HG03469 (cell line): ENCODE measurements around the gene XRRA1.
"Not testable (repeated sequence)": the region's sequence is repeated elsewhere in the genome, so short reads cannot be mapped to it uniquely, and the experiment has no call there.

Experiments used
- ATAC-seq: cut with Tn5 transposase; IDR thresholded peaks from one replicate; pipeline ENCODE4 v1.9.1; 2021; ENCODE audit warnings: mild to moderate bottlenecking, moderate library complexity, moderate number of reproducible peaks; ENCODE audit not compliant: unreplicated experiment

Gene XRRA1

DNA sequence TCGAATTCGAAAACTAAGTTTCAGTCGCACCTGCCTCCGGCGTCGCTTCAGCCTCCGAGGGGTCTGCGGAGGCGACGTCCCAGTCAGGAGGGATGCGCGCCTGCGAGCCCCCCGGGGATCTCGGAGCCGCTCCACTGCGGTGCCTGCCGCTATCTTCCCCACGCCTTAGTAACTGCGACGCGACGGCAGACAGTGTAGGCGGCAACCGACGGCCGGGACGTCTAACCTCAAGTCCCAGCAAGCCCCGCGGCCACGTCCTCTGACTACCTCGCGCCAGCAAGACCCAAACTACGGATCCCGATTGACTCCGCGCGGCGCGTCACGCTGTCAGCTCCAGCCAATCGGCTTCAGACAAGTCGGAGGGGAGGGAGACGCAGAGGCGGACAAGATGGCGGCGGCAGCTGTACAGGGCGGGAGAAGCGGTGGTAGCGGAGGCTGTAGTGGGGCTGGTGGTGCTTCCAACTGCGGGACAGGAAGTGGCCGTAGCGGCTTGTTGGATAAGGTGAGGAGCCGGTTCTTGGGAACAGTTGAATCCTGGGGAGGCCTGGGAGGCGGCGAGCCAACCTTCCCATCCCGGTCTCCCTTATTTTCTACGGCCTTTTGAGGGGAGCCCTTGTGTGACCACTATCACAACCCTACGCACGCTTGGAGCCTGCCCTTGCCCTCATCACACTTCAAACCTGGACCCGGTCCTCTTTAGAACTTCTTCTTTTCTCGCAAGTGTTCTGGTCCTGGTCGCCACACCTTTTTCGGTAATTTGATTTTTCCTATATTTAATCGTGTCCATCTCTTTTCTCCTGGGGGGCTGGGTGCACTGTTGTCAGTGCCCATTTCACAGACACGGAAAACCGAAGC is at the start of gene XRRA1, which contains the start of gene SPCS2:
TSS of gene XRRA1 (minus strand) at position 194 of the 855 bp plus-strand sequence. CDS start 8,213 bp downstream, outside the sequence.
TSS of gene SPCS2 (plus strand) at position 369 of the 855 bp plus-strand sequence. CDS start at position 389, 20 bp downstream.
- ATAC-seq: peak; percentile 82

DNA sequence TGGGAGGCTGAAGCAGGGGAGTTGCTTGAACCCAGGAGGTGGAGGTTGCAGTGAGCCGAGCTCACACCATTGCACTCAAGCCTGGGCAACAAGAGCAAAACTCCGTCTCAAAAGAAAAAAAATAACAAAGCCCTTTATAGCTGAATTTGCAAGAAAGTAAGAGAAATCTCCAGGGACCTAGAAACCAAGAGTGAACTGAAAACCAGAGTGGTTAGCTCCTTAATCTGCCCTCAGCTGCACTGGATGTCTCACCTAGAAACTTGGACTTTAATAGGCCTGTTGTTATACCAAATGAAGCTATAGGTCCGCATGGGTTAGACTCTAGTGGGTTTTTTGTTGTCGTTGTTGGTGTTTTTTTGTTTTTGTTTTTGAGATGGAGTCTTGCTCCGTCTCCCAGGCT is 44.0 kb upstream of the XRRA1 start:
- ATAC-seq: peak; percentile 33

- ATAC-seq: no peak
Observed at GRCh38 chr11:74990941-74991340, 42.0 kb upstream of the XRRA1 start.

DNA sequence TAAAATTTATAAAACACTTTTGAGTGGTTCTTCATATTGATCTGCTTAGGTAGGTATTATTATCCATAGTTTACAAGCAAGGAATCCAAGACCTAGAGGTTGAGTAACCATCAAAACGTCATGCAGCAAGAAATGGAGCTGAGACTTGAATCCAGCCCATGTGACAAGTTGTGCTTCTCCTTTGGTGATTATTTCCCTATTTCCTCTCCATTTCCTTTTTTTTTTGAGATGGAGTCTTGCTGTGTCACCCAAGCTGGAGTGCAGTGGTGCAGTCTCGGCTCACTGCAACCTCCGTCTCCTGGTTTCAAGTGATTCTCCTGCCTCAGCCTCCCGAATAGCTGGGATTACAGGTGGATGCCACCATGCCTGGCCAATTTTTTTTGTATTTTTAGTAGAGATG is 41.3 kb upstream of the XRRA1 start:
- ATAC-seq: not testable (repeated sequence)

DNA sequence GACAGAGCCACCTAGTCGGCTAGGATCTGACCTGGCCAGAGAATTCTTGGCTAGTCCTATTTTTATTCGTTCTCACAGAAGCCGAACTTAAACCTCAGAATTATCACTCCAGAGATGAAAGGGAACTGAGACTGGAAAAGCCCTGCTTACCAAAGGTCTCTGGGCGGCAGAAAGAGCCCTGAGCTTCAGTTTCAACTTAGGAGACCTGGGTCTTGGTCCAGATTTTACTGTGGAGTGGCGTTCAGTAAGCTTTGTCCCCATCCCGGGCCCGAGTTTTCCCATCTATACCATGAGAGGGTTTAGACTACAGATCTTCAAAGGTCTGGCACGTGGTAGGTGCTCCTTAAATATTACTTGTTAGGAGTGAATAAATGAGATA is 40.4 kb upstream of the XRRA1 start:
- ATAC-seq: no peak

GRCh38 chr11:74988541-74989259 is 39.8 kb upstream of the XRRA1 start, which contains the start of gene NEU3:
NEU3 (plus strand) TSS chr11:74988933; CDS start chr11:74989061, 128 bp downstream.
- peak; percentile 57 for ATAC-seq

- ATAC-seq: no peak
Observed at GRCh38 chr11:74984730-74985129, 35.8 kb upstream of the XRRA1 start.

- no peak for ATAC-seq
Observed at GRCh38 chr11:74984070-74984469, 35.2 kb upstream of the XRRA1 start.

GRCh38 chr11:74981888-74982287 is 33.0 kb upstream of the XRRA1 start:
- ATAC-seq: no peak

DNA sequence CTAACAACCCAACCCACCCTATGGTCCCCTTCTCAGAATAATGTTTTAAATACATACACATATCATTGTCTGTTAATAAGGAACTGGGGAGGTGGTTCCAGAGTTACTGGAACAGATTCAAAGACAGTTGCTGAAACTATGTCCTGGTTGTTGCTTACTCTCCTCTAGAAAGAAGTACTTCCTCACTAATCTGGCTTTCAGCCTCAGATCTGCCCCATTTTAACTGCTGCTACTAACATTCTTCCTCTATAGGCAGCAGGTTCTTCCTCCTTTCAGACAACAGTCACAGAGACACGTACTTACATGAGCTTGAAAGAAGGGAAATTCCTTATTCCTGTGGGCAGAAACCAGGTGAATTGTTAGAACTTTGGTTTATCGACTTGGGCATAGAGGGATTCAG is 31.7 kb upstream of the XRRA1 start:
- ATAC-seq: no peak

GRCh38 chr11:74978041-74978440 is 29.1 kb upstream of the XRRA1 start:
- ATAC-seq: no peak

DNA sequence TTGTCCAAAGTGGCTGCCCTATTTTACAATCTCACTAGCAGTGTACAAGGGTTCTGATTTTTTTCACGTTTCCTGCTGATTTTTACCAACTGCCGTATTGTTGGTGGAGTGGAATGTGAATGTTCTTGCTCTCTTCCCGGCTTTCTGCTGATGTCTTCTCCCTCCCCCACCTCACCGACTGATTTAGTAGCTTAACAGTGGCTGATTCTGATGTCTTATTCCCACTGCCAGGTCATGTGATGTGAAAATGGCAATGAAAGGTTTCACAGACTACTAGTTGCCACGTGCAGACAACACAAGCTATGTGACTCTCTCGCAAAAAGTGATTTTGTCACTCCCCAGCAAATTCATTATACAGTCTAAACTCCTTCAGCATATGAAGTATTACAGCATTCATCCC is 22.5 kb upstream of the XRRA1 start:
- no peak for ATAC-seq

DNA sequence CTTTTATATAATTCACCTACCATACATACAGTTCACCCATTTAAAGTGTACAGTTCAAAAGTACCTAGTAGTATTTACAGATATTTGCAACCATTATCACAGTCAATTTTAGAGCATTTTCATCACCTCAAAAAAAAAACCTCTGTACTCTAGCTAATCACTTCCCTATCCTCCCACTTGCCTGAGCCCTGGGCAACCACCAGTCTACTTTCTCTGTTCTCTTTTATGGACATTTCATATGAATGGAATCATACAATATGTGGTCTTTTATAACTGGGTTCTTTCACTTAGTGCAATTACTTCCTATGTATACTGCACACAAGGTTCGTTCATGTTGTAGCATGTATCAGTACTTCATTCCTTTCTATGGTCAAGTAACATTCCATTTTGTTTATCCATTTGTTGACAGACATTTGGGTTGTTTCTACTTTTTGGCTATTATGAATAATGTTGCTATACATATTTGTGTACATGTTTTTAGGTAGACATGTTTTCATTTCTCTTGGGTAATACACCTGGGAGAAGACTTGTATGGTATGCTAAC is 22.0 kb upstream of the XRRA1 start:
- no peak for ATAC-seq

GRCh38 chr11:74966651-74967050 is 17.8 kb upstream of the XRRA1 start:
- no peak for ATAC-seq

DNA sequence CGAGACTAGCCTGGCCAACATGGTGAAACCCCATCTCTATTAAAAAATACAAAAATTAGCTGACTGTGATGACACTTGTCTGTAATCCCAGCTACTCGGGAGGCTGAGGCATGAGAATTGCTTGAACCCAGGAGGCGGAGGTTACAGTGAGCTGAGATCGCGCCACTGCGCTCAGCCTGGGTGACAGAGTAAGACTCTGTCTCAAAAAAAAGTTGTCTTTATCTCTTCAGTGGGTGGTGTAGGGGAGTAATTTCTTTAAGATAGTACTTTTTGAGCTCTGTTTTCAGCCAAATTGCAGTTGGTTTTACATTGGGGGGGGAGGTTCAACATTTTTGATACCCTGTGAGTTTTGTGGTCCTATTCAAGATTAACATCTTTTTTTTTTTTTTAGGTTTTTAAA is 11.2 kb upstream of the XRRA1 start:
- ATAC-seq: not testable (repeated sequence)

GRCh38 chr11:74957937-74958629 is 9.2 kb upstream of the XRRA1 start:
- ATAC-seq: no peak

DNA sequence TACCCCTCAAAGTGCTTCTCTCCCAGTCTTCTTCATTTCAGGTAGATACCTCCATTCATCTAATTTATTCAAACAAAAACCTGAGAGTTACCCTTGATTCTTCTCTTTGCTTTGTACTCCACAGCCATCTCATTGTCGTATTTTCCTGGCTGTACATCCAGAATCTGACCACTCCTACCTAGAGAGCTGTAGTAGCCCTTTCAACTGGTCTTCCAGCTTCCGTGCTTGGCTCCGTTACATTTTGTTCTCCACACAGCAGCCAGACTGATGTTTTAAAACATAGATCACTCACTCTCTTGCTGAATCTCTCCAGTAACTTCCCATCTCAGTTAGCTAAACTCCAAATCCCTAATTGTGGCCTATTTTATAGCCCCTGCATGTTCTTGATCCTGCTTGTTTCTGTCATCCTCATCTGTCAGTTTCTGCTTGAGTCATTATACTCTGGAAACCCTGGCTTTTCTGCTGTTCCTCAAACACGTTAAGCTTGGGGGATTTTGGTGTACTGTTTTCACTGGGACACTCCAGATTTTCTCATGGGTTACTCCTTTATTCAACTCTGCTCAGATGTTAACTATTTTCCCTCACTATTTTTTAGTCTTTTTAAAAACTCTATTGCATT is 7.6 kb upstream of the XRRA1 start:
- no peak for ATAC-seq

- no peak for ATAC-seq
Observed at GRCh38 chr11:74954199-74954598, 5.3 kb upstream of the XRRA1 start.

- ATAC-seq: no peak
Observed at GRCh38 chr11:74953451-74953850, 4.6 kb upstream of the XRRA1 start.

GRCh38 chr11:74952752-74953151 is 3.9 kb upstream of the XRRA1 start:
- no peak for ATAC-seq

- ATAC-seq: no peak
Observed at GRCh38 chr11:74951226-74951625, 2.3 kb upstream of the XRRA1 start.
